Activated CD8-positive, alpha-beta memory T cell treated with anti-CD3 and anti-CD28 coated beads for 4 hours (primary cell): ENCODE measurements around the gene GPS2.

Experiments used
- DNase-seq, 2 donors: peaks; one replicate each; pipeline ENCODE4 v3.0.0-alpha.2; 2020; ENCODE audit warnings: low read depth in 2 of 2

The GPS2 gene

DNA sequence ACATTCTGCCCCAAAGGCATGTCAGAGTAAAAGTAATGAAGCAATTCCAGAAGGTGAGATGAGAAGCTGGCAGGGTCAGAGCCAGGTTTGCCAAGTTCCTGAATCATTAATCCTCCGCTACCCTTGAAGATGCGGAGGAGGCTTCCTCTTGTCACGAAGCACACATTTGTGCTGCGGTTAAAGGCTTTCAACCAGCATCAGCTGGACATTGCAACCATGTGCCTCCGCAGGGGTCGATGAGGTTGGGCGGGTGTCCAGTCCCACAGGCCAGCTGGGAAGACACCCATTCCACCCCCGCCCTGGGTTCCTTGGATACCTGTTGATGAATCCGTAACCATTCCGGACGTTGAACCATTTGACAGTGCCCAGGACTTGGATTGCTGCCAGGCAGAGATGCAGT lies 22.0 kb downstream of the GPS2 start:
- DNase-seq: no peak

DNA sequence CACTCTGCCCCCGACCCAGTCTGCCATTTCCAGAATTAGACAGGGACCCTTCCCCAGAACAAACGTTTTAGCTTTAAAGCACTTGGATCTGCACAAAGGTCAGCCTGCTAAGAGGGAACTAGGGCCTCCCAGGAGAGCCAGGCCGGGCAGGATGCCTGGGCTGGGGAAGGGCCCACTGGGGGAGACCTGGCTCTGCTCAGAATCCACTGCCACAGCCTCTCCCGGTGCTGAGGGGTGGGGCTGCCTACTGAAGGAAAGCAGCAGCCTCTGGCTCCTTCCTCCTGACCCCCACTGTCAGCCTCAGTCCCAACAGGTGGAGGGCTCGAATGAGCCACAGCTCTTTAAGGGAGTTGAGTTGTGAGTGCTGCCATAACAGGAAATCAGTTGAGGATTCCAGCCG lies 22.4 kb downstream of the GPS2 start:
- DNase-seq: no peak

DNA sequence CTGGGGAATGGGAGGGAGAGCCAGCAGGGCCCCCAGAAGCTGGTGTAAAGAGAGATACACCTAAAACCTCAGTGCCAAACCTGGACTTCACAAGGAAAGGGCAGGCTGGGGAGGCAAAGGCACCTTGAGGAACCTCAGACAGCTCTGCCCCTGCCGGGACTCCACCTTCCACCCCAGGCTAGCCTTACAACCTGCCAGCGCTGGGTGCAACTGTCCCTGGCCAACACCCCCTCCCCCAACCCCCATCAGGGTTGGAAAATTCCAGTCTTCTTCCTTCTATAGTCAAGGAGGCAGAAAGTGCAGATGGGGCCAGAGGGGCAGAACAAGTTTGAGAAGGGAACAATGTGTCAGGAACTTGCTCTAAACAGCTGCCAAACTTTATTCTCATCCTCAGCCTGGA lies 23.0 kb downstream of the GPS2 start:
- no peak for DNase-seq

DNA sequence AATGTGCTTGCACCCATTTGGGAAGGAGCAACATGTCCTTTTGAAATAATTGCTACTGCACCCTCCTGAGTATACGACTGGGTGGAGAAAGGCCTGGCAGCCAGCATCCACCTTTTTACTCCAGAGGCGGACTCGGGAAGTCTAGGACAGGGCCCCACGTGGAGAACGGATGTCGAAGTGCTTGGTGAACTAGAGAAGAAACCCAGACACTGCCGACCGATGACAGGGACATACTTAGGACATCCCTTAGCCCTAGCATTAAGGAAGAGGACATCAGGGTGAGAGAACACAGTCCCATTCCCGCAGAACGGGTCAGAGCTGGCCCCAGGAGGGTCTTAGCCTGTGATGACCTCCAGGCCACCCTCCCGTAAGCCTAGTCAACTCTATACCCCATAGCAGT lies 24.5 kb downstream of the GPS2 start:
- no peak for DNase-seq

DNA sequence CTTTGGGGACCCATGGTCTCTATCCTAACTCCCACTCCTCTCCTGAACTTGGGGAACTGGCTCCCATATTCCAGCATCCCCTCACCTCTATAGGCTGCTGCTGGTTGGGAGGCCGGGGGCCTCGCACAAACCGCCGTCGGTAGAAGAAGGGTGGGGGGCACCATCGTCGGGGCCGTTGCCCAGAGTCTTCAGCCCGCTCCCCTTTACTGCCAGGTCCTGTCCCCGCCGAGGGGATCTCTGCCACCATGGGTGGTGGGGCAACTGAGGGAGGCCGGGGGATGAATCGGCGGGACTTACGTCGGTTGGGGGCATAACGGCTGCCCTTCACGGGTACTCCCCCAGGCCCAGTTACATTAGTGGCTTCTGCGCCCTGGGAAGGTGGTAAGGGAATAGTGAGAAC lies 25.0 kb downstream of the GPS2 start:
- DNase-seq: no peak

DNA sequence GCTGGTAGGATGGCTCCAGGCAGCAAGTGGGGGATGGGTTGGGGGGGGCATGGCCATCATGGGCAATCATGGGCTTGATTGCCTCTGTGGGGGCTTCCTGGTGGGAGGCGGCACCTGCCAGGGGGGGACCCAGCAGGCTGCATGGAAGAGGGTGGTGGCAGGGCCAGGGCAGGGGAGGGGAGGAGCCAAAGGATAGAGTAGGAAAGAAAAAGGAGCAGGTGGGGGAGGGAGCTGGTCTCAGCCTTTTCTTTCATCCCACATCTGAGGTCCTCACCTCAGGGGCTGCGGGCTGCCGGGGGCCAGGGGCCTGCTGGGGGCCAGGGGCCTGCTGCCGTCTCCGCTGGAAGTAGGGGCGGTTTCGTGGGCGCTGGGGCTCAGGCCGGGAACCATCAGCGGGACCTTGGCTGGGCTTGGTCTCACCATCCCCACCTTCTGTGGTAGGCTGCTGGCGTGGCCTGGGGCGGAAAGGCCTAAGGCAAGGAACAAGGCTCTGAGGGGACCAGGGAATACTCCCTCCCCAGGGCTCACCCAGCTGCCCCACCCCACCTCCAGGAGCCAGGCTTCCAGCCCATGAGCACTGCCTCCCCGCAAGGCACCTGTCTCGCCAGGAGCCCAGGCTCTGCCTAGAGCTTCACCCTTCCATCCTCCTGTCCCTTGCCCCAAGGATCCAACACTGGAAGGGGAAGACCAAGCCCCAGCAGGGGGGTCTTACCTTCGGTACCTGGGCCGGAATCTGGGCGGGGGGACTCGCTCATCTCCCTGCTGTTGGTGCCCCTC lies 25.7 kb downstream of the GPS2 start:
- DNase-seq: no peak

DNA sequence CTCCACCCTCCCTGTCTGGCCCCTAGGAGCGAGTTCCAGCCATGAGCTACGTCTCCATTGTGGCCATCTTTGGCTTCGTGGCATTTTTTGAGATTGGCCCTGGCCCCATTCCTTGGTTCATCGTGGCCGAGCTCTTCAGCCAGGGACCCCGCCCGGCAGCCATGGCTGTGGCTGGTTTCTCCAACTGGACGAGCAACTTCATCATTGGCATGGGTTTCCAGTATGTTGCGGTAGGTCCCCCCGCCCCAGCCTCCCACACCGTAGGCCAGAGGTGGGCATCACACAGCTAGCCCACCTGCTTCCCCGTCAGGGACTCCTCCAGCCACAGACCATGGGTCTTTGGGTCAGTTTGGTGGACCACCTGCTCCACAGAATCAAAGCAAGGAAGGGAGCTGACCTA lies 29.5 kb downstream of the GPS2 start:
- DNase-seq: no peak

DNA sequence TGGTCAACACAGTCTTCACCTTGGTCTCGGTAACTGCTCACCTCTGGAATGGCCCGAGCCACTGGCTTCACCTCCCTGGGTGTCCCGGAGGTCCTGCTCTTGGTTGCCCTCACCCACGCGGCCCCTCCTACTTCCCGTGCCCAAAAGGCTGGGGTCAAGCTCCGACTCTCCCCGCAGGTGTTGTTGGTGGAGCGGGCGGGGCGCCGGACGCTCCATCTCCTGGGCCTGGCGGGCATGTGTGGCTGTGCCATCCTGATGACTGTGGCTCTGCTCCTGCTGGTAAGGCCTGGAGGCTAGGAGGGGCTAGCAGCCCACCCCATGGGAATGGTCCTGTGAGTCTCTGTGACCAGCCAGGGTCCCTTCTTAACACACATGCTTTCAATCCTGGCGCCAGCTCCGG lies 30.2 kb downstream of the GPS2 start:
- DNase-seq: no peak

DNA sequence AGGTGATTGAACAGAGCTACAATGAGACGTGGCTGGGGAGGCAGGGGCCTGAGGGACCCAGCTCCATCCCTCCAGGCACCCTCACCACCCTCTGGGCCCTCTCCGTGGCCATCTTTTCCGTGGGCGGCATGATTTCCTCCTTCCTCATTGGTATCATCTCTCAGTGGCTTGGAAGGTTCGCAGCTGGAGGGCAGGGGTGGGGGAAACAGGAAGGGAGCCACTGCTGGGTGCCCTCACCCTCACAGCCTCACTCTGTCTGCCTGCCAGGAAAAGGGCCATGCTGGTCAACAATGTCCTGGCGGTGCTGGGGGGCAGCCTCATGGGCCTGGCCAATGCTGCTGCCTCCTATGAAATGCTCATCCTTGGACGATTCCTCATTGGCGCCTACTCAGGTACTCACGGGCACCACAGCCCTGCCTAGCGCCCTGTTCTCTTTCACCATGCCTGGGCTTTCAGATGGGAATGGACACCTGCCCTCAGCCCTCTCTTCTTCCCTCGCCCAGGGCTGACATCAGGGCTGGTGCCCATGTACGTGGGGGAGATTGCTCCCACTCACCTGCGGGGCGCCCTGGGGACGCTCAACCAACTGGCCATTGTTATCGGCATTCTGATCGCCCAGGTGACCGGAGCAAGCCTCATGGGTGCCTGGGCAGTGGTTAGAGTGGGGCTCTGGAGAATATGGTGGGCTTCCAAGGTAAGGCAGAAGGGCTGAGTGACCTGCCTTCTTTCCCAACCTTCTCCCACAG lies 31.5 kb downstream of the GPS2 start:
- DNase-seq: no peak

DNA sequence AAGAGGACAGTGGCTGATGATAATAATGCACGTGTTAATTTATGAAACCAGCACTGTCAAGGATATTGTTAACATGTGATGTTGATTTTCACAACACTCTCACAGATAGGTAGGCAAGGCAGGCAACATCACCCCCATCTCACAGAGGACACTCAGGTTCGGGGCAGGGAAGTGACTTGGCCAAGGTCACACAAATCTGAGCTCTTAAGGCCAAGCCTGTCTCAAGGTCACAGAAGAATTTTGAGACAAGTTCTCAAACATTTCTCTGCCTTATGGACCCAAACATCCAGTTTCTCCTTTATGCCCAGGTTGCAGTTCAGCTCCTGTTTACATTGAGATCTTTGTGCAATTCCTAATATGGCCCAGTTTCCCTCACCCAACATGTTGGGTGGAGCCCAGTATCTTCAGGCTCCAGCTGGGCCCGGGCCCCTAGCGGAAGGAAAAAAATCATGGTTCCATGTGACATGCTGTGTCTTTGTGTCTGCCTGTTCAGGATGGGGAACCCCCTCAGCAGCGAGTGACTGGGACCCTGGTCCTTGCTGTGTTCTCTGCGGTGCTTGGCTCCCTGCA lies 32.3 kb downstream of the GPS2 start:
- DNase-seq: no peak

DNA sequence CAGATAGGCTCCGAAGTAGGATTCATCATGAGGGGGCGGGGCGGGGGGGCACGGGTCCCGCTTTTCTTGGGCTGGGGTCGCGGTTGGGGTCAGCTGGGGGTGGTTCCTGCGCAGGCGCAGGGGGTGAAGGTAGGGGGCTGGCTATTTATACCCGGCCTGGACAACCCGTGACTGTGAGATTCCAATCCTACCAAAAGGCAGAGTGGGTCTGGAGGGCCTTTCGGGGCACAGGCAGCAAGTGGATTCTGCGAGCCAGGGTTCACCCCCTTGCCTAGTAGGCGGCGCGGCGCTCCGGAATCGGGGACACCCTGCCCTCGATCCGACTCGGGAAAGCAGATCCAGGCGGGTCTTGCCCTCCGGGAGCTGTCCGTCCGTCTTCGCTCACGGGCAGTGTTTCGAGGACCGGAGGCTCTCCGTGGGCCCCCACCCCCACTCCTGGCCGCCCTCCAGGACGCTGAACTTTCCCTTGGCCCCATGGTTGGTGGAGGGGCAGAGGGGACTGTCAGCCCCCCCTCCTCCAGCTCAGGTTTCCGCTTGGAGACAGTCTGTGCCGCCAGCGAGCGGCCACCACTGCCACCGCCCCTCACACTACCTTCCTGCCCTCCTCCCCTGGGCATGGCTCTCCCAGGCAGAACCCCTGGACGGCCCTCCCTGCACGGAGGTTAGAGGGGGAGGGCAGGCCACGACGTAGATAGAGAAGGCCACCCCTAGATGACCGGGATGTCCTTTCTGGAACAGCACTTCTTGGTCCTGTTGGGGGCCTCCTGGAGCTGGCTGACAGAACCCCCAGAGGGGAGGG lies 33.0 kb downstream of the GPS2 start:
- no peak for DNase-seq

DNA sequence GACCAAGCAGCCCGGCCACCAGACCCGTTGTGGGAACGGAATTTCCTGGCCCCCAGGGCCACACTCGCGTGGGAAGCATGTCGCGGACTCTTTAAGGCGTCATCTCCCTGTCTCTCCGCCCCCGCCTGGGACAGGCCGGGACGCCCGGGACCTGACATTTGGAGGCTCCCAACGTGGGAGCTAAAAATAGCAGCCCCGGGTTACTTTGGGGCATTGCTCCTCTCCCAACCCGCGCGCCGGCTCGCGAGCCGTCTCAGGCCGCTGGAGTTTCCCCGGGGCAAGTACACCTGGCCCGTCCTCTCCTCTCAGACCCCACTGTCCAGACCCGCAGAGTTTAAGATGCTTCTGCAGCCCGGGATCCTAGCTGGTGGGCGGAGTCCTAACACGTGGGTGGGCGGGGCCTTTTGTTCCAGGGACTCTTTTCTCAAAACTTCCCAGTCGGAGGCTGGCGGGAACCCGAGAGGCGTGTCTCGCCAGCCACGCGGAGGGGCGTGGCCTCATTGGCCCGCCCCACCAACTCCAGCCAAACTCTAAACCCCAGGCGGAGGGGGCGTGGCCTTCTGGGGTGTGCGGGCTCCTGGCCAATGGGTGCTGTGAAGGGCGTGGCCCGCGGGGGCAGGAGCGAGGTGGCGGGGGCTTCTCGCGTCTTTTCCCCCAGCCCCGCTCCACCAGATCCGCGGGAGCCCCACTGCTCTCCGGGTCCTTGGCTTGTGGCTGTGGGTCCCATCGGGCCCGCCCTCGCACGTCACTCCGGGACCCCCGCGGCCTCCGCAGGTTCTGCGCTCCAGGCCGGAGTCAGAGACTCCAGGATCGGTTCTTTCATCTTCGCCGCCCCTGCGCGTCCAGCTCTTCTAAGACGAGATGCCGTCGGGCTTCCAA lies 33.8 kb downstream of the GPS2 start, which contains the start of gene SLC2A4:
SLC2A4 (plus strand) TSS at position 645 of the 879 bp plus-strand sequence; CDS start at position 862, 217 bp downstream.
- DNase-seq: peak; percentile 58 to 79

DNA sequence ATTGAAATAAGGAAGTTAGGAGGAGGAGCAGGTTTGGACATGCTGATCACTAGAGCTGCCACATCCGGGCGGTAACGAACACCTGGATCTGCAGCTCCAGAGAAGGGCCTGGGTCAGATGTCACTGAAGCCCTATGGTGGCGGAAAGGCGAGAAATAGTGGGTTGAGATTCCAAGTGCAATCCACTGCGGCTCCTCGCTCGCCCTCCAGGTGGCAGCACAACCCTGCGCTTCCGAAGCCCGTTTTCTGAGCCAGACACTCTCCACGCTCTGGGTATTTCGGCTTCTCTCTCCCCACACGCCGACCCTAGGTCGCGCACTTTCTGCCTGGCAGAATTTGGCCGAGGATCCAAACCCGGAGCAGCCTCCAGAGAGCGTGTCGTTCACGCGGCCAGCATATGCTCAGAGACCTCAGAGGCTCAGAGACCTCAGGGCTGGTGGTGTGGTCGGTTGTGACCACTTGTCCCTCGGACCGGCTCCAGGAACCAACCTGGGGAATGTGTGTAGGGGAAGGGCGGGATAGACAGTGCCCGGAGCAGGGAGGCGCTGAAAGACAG lies 34.6 kb downstream of the GPS2 start:
- DNase-seq: peak; percentile 70 to 74

DNA sequence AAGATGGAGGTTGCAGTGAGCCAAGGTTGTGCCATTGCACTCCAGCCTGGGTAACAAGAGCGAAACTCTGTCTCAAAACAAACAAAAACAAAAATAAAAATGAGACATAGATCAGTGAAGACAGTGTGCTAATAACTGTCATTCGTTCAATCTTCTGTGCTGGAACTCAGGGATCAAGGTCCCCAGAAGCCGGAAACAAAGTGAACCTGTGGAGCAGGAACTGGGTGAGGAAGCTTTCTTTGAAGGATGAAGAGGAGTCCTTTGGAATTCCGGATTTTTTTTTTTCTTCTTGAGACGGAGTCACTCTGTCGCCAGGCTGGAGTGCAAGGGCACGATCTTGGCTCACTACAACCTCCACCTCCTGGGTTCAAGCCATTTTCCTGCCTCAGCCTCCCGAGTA lies 35.7 kb downstream of the GPS2 start:
- DNase-seq: no peak

DNA sequence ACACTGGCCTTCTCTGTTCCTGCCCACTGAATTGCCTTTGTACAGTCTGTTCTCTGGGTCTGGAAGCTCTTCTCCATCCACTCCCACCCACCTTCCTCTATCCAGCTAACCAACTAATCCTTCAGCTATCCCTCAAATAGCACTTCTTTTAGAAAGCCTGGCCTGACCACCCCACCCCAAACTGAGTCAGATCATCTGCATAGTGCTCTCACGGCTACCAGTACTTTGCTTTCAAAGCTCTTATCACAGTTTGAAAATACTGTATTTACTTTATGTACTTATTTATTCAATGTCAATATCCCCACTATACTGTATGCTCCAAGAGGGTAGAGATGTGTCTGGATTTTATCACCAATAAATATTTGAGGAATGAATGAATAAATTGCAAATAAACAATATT lies 48.4 kb downstream of the GPS2 start:
- no peak for DNase-seq

DNA sequence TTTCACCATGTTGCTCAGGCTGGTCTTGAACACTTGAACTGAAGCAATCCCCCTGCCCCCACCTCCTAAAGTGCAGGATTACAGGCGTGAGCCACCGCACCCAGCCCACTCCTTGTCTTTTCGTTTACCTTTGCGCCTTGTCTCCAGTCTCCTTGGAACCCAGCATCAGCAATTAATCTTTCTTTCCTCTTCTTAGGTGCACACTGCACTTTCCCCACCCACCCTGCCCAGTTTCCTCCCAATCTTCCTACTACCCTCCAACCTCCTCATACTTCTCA lies 51.4 kb downstream of the GPS2 start:
- no peak for DNase-seq

DNA sequence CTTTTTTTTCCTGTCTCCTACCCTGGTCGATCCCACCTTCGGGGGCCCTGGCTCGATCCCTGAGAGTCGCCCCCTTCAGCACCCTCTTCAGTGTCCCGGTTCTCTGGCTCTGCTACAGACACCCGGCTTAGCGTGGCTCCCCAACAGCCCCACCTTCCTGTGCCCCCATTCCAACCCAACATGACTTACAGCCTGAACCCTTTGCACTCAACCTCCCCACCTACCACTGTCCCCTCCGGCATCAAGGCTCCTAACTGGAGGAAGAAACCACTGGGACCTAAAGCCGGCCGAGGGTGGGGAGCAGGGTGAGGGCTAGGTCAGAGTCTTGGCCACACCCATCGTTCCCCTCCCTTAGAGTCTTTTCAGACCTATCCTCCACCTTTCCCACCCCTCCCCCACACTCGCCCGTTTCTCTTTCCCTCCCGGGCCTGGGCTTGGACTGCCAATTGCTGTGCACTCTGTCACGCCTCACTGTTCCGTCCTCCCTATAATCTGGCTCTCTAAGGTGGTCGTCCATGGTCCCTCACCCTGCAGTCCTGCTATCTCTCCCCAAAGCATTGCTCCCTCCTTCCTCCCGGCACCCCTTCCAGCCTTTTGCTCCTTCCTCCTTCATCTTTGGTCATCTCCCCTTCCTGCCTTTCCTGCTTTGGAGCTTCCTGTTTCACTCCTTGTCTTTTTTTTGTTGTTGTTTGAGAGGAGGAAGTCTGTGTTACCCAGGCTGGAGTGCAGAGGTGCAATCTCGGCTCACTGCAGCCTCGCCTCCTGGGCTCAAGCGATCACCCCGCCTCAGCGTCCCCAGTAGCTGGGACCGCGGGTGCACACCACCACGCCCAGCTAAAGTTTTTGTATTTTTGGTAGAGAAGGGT lies 52.0 kb downstream of the GPS2 start:
- no peak for DNase-seq
